Panc1 (cell line): ENCODE data around the gene ARMC5.

Source experiments
- CTCF ChIP-seq: fragments of 450-650 bp; IDR thresholded peaks from 2 replicates; pipeline ENCODE4 v1.5.1; 2017; ENCODE audit warnings: mild to moderate bottlenecking
- POLR2AphosphoS5 ChIP-seq: IDR thresholded peaks from 2 replicates; pipeline ENCODE4 v1.6.1; 2012; ENCODE audit warnings: mild to moderate bottlenecking, low read depth, low read length, moderate library complexity
- SIN3A ChIP-seq: IDR thresholded peaks from 2 replicates; pipeline ENCODE4 v1.6.1; 2012; ENCODE audit warnings: low read depth, mild to moderate bottlenecking, low read length, moderate library complexity, borderline replicate concordance; ENCODE audit not compliant: insufficient read depth

GRCh38 chr16:31436221-31437045 is 22.9 kb upstream of the ARMC5 start:
- no peak for TF ChIP-seq CTCF
- TF ChIP-seq SIN3A = no peak
- TF ChIP-seq POLR2AphosphoS5 = no peak
